Kidney epithelial cell (primary cell): Measurements from ENCODE around the gene FRK. TPM values are rescaled to one million over a fixed set of nuclear protein-coding genes. Genes with fewer than 3 reads are reported as not detected.

Experiments used
- DNase-seq: peaks from one replicate; pipeline ENCODE4 v3.0.0-alpha.2; 2010; ENCODE audit warnings: low read depth
- H3K27me3 ChIP-seq: 2 replicates; pipeline ENCODE4 v1.6.0; 2011; ENCODE audit warnings: low read length; ENCODE audit not compliant: control insufficient read depth, insufficient read depth
- H3K36me3 ChIP-seq: 2 replicates; pipeline ENCODE4 v1.5.1; 2011; ENCODE audit warnings: low read length; ENCODE audit not compliant: control insufficient read depth, insufficient read depth
- H3K4me3 ChIP-seq: 2 replicates; pipeline ENCODE4 v1.5.1; 2011; ENCODE audit warnings: low read depth, mild to moderate bottlenecking, control low read depth, low read length
- total RNA-seq: library from RNA; depleted of rRNA; stranded (reverse); fragments of >200 nt; gene quantifications from 2 replicates; pipeline ENCODE4 v1.2.3, GENCODE V29; 2015
- TF ChIP-seq, protein P1 (sequence below): IDR thresholded peaks from 2 replicates; pipeline ENCODE4 v1.5.1; 2011; ENCODE audit warnings: mild to moderate bottlenecking, moderate library complexity, low read length, control low read depth, inconsistent platforms; ENCODE audit not compliant: insufficient read depth, poor library complexity, severe bottlenecking

The FRK gene
- total RNA-seq, 1 donor from 2014 or later, result 3.1 TPM

DNA sequence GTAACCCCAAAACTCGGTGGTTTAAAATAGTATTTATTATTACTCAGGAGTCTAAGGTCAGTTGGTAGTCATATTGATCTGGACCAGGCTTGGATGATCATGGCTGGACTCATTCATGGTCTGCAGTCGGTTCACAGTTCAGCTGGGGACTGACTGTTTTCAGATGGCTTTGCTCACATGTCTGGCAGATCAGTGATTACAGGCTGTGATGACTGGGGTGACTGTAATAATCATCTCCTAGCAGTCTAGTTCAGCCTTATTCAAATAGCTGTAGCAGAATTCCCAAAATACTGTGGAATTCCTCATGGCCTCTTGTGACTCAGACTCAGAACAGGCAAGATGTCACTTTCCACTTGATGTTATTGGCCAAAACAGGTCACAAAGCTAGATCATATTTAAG lies 23.6 kb upstream of the FRK start:
- no peak for DNase-seq
- TF ChIP-seq, protein P1, sequence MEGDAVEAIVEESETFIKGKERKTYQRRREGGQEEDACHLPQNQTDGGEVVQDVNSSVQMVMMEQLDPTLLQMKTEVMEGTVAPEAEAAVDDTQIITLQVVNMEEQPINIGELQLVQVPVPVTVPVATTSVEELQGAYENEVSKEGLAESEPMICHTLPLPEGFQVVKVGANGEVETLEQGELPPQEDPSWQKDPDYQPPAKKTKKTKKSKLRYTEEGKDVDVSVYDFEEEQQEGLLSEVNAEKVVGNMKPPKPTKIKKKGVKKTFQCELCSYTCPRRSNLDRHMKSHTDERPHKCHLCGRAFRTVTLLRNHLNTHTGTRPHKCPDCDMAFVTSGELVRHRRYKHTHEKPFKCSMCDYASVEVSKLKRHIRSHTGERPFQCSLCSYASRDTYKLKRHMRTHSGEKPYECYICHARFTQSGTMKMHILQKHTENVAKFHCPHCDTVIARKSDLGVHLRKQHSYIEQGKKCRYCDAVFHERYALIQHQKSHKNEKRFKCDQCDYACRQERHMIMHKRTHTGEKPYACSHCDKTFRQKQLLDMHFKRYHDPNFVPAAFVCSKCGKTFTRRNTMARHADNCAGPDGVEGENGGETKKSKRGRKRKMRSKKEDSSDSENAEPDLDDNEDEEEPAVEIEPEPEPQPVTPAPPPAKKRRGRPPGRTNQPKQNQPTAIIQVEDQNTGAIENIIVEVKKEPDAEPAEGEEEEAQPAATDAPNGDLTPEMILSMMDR, result no peak
- Histone ChIP-seq H3K27me3 (no peaks in the 10 kb centered on the region), H3K36me3 (no peaks in the 10 kb centered on the region), H3K4me3 (no peak overlapping the region)

DNA sequence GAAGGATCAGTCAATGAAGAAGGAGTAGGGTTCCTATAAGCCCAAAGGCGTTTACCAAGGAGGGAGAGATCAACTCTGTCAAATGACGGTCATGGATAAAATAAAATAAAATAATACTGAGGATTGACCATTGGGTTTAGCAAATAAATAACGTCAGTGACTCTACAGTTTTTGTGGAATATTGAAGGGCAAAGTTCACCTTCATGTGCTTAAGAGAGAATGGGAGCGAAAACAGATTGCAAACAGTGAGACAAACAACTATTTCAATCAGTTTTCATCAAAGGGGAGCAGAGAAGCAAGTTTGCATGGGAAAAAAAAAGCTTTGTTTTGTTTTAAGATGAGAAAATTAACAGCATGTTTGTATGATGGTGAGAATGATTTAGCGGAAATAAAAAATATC lies 22.4 kb upstream of the FRK start:
- no peak for DNase-seq
- H3K27me3 ChIP-seq, result no peaks in the 10 kb centered on the region
- no peak overlapping the region for H3K4me3 ChIP-seq
- no peaks in the 10 kb centered on the region for H3K36me3 ChIP-seq
- TF ChIP-seq, protein P1, result no peak

DNA sequence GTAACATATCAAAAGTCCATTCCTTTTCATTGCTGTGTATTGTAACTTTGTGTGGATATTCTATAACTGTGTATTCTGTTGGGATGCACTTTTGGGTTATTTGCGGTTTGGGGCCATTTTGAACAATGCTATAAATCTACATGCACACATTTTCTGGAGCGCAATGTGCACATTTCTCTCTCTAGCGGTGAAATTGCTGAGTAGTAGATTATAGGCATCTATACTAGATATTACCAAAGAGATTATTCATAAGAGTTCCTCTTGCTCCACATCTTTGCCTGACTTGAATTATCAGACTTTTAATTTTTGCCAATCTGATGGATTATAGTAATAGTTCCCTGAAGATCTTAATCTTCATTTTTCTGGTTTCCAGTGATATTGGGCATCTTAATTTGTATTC lies 18.3 kb upstream of the FRK start:
- H3K36me3 ChIP-seq, result no peaks in the 10 kb centered on the region
- H3K4me3 ChIP-seq, result no peak overlapping the region
- DNase-seq, result no peak
- H3K27me3 ChIP-seq, result no peaks in the 10 kb centered on the region
- TF ChIP-seq, protein P1, result no peak

DNA sequence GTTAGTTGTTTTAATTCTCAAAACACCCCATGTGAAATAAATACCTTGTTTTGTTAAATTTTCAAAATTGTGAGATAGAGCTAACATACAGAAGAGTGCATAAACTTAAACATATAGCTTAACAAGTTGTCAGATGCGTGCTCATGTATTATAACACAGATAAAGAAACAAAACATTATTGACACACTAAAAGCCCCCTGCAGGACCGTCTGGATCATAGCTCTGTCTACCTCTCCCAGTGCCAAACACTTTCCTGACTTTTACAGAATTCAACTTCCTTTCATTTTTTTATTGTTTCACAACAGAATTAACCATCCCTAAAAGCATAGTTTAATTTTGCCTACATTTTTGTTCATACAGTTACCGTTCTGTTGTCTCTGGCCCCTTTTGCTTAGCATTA lies 17.8 kb upstream of the FRK start:
- TF ChIP-seq, protein P1, result no peak
- Histone ChIP-seq H3K27me3 (no peaks in the 10 kb centered on the region), H3K4me3 (no peak overlapping the region), H3K36me3 (no peaks in the 10 kb centered on the region)
- DNase-seq, result no peak

DNA sequence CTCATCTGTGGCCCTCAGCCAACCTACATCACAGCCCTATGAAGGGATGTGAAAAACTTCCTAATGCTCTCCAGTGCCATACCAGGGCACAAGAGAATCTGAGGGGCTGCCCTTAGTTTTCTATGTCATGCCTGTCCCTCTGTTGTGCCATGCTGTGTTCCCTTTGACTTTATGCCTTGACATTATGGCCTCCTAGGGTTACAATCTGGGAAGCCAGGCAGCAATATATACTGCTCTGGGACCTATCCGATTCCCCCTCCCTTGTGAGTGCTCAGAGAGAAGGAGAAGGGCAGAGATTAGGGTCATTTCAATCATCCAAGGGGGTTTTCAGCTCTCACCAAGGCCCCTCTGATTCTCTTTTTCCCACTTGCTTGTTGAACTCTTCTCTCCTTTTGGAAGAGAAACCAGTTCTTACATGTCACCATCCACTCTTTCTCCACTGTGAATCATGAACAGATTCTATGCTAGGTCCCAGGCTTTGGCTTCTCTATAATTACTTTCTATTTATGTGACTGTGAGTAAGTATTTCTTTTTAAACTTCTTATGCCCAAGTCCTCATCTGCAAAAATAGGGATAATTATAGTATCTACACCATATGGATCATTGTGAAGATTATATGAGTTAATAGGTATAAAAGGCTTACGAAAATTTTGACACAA lies 14.2 kb upstream of the FRK start:
- no peaks in the 10 kb centered on the region for H3K36me3 ChIP-seq
- no peak for DNase-seq
- TF ChIP-seq, protein P1, result no peak
- H3K4me3 ChIP-seq, result no peak overlapping the region
- no peaks in the 10 kb centered on the region for H3K27me3 ChIP-seq
